Mucosa of descending colon (tissue), 3 donors: ENCODE results near the gene PPCS. TPM values are rescaled to one million over a fixed set of nuclear protein-coding genes. Genes with fewer than 3 reads are reported as not detected.
"Not testable (repeated sequence)": the region's sequence is repeated elsewhere in the genome, so short reads cannot be mapped to it uniquely, and the experiment has no call there.

Experiments used
- ATAC-seq: fragments of 200-7000 bp; cut with Tn5 transposase; one replicate; pipeline ENCODE4 v1.9.1; 2020; ENCODE audit warnings: mild to moderate bottlenecking, moderate library complexity
- DNase-seq, 3 donors: peaks; one replicate each; pipeline ENCODE4 v3.0.0-alpha.2; 2020
- H3K36me3 ChIP-seq: fragments of 200-600 bp; one replicate; pipeline ENCODE4 v1.8.0; 2021; ENCODE audit warnings: low read depth, mild to moderate bottlenecking
- H3K4me1 ChIP-seq: fragments of 200-600 bp; one replicate; pipeline ENCODE4 v1.8.0; 2021; ENCODE audit warnings: low read depth, mild to moderate bottlenecking
- H3K4me3 ChIP-seq: fragments of 200-600 bp; one replicate; pipeline ENCODE4 v1.8.0; 2021; ENCODE audit warnings: mild to moderate bottlenecking
- H3K9me3 ChIP-seq: fragments of 200-600 bp; one replicate; pipeline ENCODE4 v1.8.0; 2021; ENCODE audit warnings: mild to moderate bottlenecking
- CTCF ChIP-seq: fragments of 200-600 bp; IDR thresholded peaks from one replicate; pipeline ENCODE4 v1.8.0; 2022; ENCODE audit warnings: antibody characterized with exemption, mild to moderate bottlenecking
- intact Hi-C, 2 donors: fragments of 100-400 bp; cut with DNase I in 1 of 2; cut with micrococcal nuclease in 1 of 2; formaldehyde crosslinking; loops; one replicate each; pipeline versions ENCODE4 v1.11.0 to v1.11.1; 2022; cut with DNase I, micrococcal nuclease
- total RNA-seq, 3 donors: library from RNA; stranded (reverse); fragmentation: NEBNext Ultra II Directional in 2 of 3; extraction: Animal tissue kit (Norgen Biotek cat#: 25700) in 2 of 3; gene quantifications; one replicate each; pipeline versions ENCODE4 v1.2.1 to v1.2.4, GENCODE V29; 2021 to 2023
- donor health status: DM: no; HTN: no; CAD: no; lungs with moderate emphysema.
- donor health status: DM: no; HTN: no; CAD: no.
- donor health status: DM: no; HTN: yes; CAD: no.

Gene PPCS
- total RNA-seq, 3 donors from 2014 or later, result 62.2 to 90.5 (median 75.8) TPM

- no peaks in the 10 kb centered on the region for H3K9me3 ChIP-seq
- intact Hi-C loops, result no loop called here
- peak; percentile 96 to 97 (median 97) for DNase-seq
- peak; percentile 100 for ATAC-seq
- peak within 1 kb of the TSS; percentile 16 for H3K4me3 ChIP-seq
- peak; percentile 10 for TF ChIP-seq CTCF
- H3K4me1 ChIP-seq, result peaks cover 3% of the 10 kb centered on the region
- no peaks in the 10 kb centered on the region for H3K36me3 ChIP-seq
These were observed 6.8 kb downstream of the PPCS start, which contains the start of gene CCDC30 for GRCh38 chr1:42462828-42463763. TSS of gene CCDC30 (plus strand) at chr1:42463286. CDS start at chr1:42480552, 17,266 bp downstream.

GRCh38 chr1:42463921-42464320 lies 7.6 kb downstream of the PPCS start:
- no peaks in the 10 kb centered on the region for H3K36me3 ChIP-seq
- no peak for TF ChIP-seq CTCF
- intact Hi-C loops, result no loop called here
- DNase-seq (no peak), ATAC-seq (no peak)
- H3K4me3 ChIP-seq, result no peak overlapping the region
- no peaks in the 10 kb centered on the region for H3K9me3 ChIP-seq
- peaks cover 3% of the 10 kb centered on the region for H3K4me1 ChIP-seq

- intact Hi-C loops, result no loop called here
- Histone ChIP-seq H3K9me3 (no peaks in the 10 kb centered on the region), H3K4me3 (no peak overlapping the region), H3K36me3 (no peaks in the 10 kb centered on the region), H3K4me1 (peaks cover 3% of the 10 kb centered on the region)
- ATAC-seq (no peak), DNase-seq (no peak)
- no peak for TF ChIP-seq CTCF
These were observed 9.7 kb downstream of the PPCS start for GRCh38 chr1:42466030-42466429.

GRCh38 chr1:42469727-42470126 lies 13.4 kb downstream of the PPCS start:
- Histone ChIP-seq H3K4me1 (no peaks in the 10 kb centered on the region), H3K9me3 (no peaks in the 10 kb centered on the region), H3K4me3 (no peak overlapping the region), H3K36me3 (no peaks in the 10 kb centered on the region)
- ATAC-seq (no peak), DNase-seq (no peak)
- intact Hi-C loops, result no loop called here
- no peak for TF ChIP-seq CTCF

GRCh38 chr1:42476605-42477004 lies 20.3 kb downstream of the PPCS start:
- no peak overlapping the region for H3K4me3 ChIP-seq

GRCh38 chr1:42477354-42477753 lies 21.0 kb downstream of the PPCS start:
- H3K9me3 ChIP-seq, H3K4me3 ChIP-seq, H3K4me1 ChIP-seq, intact Hi-C loops, DNase-seq, ATAC-seq, H3K36me3 ChIP-seq: not testable (repeated sequence)

More at GRCh38 chr1:42476605-42477004, 20.3 kb downstream of the PPCS start:
- Histone ChIP-seq H3K4me1 (no peaks in the 10 kb centered on the region), H3K36me3 (no peaks in the 10 kb centered on the region), H3K9me3 (no peaks in the 10 kb centered on the region)
- no peak for TF ChIP-seq CTCF
- DNase-seq (no peak), ATAC-seq (no peak)
- intact Hi-C loops, result no loop called here
